Left colon (tissue), 2 donors: ENCODE measurements around the gene MZF1. TPM values are rescaled to one million over a fixed set of nuclear protein-coding genes. Genes with fewer than 3 reads are reported as not detected.
A peak's percentile ranks its signal among the peaks of the same experiment; 100 is the strongest.

ENCODE experiments used
- ATAC-seq: fragments of 200-7000 bp; cut with Tn5 transposase; one replicate; pipeline ENCODE4 v1.9.1; 2020; ENCODE audit warnings: mild to moderate bottlenecking, moderate library complexity
- DNase-seq, 2 donors: peaks; one replicate each; pipeline ENCODE4 v3.0.0-alpha.2; 2020
- intact Hi-C, 2 donors: fragments of 100-400 bp; cut with DNase I in 1 of 2; cut with micrococcal nuclease in 1 of 2; formaldehyde crosslinking; loops; one replicate each; pipeline versions ENCODE4 v1.11.2 to v1.14.0; 2022; cut with DNase I, micrococcal nuclease
- total RNA-seq, 2 donors: library from RNA; stranded (reverse); fragmentation: NEBNext Ultra II Directional; extraction: Animal tissue kit (Norgen Biotek cat#: 25700); gene quantifications; one replicate each; pipeline ENCODE4 v1.2.1, GENCODE V29; 2021
- donor health status: DM: no; HTN: no; CAD: no.
- donor health status: DM: yes; HTN: yes; CAD: no.

The MZF1 gene
- total RNA-seq, 2 donors from 2014 or later = 22.8 to 28.9 TPM

DNA sequence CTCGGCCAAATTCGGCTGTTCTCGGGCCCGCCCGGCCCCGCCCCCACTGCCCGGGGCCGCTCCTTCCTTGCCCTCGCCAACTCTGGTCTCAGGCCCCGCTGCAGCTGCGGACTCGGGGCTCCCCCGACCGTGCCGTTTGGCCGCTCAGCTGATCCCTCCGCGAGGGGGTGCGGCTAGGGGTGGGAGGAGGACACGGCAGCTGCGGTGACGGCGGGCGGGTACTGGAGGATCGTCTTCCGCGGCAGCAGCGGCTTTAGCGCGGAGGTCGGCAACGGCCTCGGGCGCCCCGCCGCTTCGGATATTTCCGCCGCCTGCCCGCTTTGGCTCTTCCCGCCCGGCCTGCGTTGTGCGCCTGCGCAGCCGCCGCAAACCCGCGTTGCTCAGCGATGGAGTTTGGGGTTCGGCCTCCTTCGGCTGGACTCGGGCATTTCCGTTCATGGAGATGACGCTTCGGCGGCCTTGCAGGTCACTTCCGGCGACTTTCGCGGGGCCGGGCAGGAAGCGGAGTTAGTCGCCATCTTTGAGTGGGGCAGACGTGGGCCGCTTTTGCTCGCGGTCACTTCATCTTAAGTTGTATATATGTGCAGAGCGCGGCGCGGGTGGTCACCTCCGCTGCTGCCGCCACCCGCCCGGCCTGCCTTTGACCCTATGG, 14.4 kb downstream of the MZF1 start:
- ATAC-seq (peak; percentile 71), DNase-seq (peak; percentile 99)
- intact Hi-C loops = no loop called here

DNA sequence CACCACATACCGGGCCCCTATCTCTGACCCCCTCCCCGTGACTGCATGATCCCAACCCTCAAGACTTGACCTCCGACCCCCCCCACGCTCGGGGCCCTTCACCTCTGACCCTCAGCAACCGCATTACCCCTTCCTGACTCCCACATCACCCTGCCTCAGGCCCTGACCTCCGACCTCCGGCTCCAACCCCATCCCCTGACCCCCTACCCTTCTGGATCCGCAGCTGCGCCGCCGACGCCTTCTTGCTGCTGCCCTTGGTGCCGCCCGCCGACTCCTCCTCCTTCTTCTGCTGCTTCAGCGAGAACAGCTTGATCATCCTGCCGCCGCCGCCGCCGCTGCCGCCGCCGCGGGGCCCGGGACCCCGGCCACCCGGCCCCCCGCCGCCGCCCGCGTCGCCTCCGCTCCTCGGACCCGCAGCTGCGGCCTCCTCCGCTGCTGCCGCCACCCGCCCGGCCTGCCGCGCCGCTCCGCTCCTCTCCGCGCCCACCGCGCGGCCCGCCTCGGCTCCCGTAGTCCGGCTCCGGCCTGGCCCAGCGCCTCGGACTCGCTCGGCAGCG, 15.0 kb downstream of the MZF1 start, which contains the start of gene UBE2M:
UBE2M (minus strand) TSS at position 546 of the 557 bp plus-strand sequence; CDS start at position 316, 230 bp downstream.
- intact Hi-C loops = no loop called here
- DNase-seq (peak; percentile 64 to 80), ATAC-seq (no peak)

DNA sequence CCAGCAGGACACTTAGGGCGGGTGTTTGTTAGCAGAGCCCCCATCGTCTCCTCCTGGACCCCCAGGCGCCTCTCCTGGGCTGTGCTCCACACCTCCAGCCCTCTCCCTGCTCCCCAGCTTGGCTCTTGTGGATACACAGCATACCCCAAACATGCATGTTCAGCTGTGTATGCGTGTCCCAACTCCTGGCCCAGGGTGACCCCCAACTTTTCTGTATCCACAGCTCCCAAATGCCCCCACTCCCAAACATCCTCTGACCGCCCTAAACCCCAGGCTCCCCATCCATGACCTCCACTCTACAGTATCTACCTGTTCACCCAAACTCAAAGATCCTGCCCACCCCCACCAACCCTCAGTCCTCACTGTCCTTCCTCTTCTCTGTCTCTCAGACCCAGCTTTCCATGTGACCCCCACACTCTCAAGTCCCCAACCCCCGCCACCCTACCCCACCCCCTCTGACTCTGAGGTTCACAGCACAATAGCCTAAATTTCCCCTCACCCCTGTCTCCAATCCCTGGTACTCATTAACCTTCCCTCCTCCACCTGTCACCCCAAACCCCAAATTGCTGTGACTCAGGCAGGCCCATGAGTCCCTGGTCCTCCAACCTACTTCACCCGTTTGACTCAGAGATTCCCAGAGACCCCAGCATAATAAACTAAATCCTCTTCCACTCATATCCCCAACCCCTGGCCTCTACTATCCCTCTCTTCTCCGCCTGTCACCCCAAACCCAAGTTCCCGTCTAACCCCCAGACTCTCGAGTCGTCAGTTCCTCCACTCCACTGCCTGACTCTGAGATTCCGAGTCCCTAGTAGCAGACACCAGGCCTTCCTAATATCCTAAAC, 15.7 kb downstream of the MZF1 start:
- ATAC-seq (no peak), DNase-seq (no peak)
- intact Hi-C loops = no loop called here

DNA sequence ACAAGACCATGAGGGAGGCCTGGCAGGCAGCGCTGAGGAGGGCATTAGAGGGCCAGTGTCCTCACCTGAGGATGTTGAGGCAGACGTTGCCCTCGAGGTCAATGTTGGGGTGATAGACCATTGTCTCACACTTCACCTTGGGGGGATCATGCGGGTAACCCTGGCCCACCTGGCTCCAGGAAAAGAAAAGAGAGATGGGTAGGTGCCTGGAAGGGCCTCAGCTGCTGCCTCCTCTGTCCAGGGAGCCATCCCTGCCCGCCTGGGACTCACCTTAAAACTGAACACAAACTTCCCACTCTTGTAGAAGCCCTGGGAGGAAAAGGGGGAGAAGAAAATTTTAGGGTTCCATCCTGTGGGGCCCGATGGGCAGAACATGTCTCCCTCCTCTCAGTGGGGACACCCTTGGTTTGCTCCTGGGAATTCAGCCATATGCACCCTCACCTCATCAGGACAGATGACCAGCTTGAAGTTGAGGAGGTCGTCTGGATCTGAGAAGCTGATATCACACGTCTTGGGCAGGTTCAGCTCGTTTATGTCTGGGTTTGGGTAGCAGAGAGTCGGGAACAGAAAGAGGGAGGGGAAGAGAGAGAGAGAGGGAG, 16.4 kb downstream of the MZF1 start:
- no peak for ATAC-seq
- DNase-seq = no peak
- intact Hi-C loops = no loop called here

DNA sequence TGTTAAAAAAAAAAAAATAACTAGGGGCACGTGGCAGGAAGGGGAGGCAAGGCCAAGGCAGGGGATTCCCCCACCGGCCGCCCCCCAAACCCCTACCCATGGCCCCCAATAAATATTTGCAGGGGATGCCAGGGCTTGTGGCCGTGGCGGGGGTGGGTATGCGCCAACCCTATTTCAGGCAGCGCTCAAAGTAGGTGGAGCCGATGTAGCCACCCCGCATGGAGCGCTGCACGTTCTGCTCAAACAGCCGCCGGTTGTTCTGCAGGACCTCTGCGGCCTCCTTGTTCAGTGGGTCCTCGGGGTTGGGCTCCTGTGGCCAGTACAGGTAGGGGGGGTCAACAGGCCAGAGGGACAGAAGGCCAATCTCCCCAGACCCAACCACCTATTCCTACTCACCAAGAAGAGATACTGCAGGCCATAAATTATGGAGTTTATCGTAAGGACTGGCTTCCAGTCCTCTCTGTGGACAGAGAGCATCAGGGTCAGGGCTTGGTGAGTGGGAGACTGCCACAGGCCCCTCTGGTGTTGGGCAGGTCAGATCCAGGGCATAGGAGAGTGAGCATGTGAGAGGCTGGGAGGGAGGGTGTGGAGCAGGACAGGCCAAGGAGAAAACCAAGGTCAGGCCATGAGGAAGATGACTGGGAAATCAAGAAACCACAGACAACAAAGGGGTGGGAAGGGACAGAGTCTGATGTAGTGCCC, 17.1 kb downstream of the MZF1 start:
- DNase-seq (no peak), ATAC-seq (no peak)
- intact Hi-C loops = no loop called here

DNA sequence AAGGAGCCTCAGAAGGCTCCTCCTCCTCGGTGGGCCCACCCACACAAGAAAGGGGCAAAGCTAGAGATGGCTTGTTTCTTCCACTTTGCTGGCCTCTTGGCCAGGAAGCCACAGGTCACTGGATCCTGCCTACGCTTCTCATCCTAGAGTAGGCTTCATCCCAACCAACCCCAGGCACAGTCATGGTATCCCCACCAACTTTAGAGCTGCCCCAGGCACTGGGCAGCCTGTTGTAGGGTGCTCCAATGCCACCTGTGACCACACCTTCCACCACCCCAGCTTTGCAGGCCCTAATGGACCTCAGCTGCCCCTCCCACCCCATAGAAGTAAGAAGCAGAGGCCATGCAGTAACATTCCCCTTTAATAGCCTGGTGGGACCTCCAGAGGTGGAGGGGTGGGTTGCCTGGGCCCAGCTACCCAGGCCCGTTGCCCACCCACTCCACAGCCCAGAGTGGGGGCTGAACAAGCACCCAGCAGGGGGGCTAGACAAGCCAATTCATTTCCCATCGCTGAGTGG, 17.7 kb downstream of the MZF1 start:
- ATAC-seq (no peak), DNase-seq (no peak)
- intact Hi-C loops = no loop called here

DNA sequence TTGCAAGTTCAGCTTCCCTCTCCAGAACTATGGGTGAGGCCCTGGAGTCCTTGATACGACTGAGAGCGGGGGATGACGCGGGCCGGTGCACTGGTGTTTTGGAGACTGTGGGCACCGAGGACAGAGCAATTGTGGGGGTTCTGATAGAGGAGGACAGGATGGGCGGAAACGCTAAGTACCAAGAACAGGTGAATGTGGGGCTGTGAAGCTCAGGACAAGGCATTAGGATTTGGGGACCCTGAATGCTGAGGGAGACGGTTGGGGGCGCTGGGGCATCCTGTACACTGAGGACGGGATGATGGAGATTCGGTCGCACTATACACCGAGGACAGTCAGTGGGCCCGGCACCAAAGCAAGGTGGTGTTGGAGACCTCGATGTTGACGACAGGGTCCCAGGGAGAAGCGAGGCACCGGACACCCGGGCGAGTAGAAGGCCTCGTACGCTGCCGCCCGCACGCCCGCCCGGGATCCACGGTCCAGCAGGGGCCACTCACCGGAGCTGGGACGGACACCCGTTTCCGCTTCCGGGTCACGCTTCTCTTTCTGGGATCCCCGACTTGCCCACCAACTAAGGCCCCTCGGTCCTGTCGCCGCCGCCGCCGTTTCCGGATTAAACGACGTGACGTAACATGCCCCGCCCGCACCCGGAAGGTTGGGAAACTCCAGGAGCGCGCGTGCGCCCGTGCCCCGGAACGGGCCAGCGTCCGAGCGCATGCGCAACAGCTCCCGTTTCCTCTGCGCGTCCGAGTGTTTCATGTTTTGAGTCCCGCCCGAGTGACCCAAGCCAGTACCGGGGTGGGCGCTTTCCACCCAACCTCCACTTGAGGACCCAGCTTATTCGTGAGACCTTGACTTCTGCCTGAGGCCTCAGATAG, 18.4 kb downstream of the MZF1 start, which contains the start of gene CHMP2A:
CHMP2A (minus strand) TSS at position 612 of the 875 bp plus-strand sequence. CDS start 893 bp downstream, outside the sequence.
- DNase-seq (peak; percentile 99), ATAC-seq (peak; percentile 59)
- intact Hi-C loops = no loop called here

DNA sequence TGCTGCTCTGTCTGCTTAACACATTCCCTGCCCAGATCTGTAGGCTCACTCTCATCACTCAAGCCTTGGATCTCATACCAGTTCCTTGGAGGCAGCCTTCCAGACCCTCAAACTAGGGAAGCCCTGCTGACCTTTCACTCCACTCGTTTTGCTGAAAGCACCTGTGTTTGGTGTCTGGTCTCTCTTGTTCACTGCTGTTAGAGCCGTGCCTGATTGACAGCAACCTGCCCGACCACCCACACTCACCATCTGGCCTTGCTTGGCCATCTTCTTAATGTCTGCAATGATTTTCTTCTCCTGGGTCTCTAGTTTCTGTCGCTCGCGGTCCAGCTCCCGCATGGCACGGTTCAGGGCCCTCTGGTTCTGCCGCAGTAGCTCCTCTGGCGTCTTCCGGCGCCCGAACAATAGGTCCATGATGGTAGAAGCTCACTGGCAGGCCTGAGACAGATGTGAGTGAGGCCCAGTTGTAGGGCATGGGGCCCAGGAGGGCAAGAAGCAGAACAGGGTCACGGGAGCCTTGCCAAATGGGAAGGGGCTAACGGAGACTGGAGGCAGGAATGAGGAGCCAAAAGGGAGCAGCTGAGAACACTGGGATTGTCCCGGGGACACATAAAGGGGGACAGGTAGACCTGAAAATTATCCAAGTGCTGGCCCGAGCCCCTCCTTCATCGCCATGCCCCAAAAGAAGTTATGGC, 19.2 kb downstream of the MZF1 start:
- no peak for ATAC-seq
- intact Hi-C loops = no loop called here
- no peak for DNase-seq

DNA sequence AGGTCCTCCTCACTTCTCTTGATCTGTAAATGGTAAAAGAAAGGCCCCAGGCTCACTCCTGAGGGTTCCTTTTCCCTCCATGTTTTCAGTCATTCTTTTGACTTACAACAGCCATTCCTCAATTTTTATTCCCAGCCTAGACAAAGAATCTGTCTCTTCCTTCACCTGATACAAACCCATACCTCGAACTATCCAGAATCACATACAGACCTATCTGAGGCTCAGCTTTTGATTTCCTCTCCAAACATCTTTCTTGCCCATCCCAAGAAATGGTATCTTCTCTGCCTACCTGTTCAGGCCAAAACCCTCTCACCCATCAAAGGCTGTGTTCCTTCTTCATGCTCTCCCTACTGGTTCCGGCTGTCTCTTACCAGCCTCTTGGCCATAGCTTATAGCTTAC, 20.5 kb downstream of the MZF1 start:
- ATAC-seq = no peak
- intact Hi-C loops = no loop called here
- no peak for DNase-seq

DNA sequence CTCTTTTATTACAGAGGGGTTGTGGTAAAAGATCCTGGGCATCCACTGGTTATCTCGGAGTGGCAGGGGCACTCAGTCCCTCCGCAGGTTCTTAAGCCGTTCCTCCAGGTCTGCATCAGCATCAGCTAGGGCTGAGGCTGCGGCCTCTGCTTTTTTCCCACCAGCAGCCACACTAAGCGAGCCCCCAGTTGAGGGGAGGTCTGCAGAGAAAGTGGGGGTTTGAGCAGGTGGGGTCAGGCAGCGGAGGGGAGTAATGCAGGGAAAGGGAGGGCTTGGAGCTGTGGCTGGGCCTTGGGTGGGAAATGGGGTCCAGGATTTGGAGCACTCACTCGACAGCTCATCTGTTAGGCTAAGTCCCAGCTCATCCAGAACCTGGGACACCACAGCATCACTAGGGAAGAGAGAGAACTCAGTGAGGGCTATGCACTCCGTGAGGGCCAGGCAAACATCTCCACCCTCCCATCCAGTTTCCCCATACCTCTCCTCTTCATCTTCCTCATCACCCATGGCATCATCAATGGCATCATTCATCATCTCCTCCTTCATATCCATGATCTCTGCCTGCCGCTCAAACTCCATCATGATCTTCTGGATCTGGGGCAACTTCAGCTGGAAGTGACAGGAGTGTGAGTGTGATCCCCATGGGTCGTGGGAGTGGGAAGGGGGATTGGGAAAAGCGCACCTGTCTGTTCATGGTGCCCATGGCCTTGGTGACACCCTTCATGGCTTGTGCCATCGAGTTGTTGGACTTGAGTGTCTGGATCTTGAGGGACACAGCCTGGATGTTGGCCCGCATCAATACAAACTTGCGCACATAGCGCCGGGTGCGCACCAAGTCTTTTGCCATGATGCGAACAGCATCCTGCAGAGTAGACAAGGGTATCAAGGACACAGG, 21.3 kb downstream of the MZF1 start:
- ATAC-seq (no peak), DNase-seq (no peak)
- intact Hi-C loops = no loop called here

DNA sequence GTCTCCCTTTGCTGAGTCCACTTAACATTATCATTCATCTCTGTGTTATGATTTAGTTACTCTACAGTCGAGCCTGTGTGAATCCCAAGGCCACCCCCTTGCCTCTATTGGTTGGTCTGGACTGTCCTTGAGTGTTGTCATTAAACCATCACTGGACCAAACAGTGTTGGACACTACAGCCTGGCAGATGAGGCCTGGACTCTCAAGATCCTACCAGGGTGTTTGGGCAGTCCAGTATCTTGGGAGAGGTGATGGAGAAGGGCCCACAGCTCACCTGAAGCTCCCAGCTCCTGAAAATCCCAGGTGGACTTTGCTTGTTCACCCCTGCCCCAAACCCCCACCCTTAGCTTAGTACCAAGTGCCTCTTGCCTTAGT, 22.0 kb downstream of the MZF1 start:
- DNase-seq = no peak
- intact Hi-C loops = no loop called here

DNA sequence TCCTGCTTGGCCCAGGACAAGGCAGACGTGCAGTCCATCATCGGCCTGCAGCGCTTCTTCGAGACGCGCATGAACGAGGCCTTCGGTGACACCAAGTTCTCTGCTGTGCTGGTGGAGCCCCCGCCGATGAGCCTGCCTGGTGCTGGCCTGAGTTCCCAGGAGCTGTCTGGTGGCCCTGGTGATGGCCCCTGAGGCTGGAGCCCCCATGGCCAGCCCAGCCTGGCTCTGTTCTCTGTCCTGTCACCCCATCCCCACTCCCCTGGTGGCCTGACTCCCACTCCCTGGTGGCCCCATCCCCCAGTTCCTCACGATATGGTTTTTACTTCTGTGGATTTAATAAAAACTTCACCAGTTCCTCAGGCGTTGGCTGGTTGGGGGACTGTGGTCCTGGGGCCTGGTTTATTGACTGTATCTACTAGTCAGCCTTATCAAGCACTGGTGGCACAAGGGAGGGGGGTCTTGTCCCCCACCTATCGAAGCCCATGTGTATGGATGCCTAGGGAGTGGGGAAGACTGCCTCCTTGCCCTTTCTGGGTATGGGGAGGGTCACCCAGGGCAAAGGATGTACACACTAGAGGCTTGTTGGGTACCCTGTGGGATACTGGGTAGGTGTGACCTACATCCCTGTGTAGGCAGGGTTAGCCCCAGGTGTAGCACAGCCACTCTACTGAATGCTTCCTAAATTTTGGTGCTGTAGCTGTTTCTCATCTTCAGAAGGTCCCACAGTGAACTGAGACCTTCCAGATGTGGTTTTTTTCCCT, 22.6 kb downstream of the MZF1 start:
- intact Hi-C loops = no loop called here
- no peak for ATAC-seq
- DNase-seq = no peak

More for the DNA sequence above, 22.0 kb downstream of the MZF1 start:
- no peak for ATAC-seq

DNA sequence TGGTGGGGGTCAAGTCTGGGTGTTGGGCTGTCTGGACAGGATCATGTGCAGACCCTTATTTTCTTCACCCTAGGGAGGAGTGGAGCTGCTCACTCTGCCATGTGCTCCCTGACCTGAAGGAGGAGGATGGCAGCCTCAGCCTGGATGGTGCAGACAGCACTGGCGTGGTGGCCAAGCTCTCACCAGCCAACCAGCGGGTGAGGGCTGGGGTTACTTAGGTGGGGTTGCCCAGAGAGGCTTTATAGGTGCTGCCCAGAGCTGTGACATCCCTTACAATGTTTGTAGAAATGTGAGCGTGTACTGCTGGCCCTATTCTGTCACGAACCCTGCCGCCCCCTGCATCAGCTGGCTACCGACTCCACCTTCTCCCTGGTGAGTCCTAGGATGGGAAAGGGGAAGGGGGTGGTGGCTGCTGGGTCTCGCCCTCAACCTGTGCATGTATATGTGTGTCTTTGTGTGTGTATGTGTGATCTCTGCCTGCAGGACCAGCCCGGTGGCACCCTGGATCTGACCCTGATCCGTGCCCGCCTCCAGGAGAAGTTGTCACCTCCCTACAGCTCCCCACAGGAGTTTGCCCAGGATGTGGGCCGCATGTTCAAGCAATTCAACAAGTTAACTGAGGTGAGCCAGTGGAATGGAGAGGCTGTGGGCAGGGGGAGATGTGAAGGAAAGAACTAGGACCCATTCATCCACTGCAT, 23.3 kb downstream of the MZF1 start:
- DNase-seq (no peak), ATAC-seq (no peak)
- intact Hi-C loops = no loop called here

DNA sequence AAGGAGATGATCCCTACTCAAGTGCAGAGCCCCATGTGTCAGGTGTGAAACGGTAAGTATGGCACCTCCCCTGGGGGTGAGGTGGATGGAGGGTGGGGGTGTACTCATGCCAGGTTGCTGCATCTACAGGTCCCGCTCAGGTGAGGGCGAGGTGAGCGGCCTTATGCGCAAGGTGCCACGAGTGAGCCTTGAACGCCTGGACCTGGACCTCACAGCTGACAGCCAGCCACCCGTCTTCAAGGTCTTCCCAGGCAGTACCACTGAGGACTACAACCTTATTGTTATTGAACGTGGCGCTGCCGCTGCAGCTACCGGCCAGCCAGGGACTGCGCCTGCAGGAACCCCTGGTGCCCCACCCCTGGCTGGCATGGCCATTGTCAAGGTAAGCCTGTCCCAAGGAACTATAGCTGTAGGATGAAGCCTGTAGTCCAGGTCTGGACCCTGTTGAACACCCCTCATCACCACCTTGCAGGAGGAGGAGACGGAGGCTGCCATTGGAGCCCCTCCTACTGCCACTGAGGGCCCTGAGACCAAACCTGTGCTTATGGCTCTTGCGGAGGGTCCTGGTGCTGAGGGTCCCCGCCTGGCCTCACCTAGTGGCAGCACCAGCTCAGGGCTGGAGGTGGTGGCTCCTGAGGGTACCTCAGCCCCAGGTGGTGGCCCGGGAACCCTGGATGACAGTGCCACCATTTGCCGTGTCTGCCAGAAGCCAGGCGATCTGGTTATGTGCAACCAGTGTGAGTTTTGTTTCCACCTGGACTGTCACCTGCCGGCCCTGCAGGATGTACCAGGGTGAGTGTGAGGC, 24.1 kb downstream of the MZF1 start:
- ATAC-seq = no peak
- DNase-seq = no peak
- intact Hi-C loops = no loop called here
